Esophagus muscularis mucosa (tissue), 3 donors: Measurements from ENCODE around the gene STARD13.

ENCODE experiments used
- POLR2A ChIP-seq: fragments of 450-650 bp; IDR thresholded peaks from one replicate; pipeline ENCODE4 v1.6.1; 2017; ENCODE audit warnings: antibody characterized with exemption, moderate library complexity, mild to moderate bottlenecking, low read depth
- POLR2AphosphoS5 ChIP-seq, 2 donors: sonication (generic); formaldehyde crosslinking; IDR thresholded peaks; one replicate each; pipeline ENCODE4 v1.6.1; 2017; ENCODE audit warnings: antibody characterized with exemption in 2 of 2
- TF ChIP-seq, protein P1 (sequence below), 3 experiments: fragments of 200-600 bp in 2 of 3; fragments of 450-650 bp in 1 of 3; sonication (generic) in 2 of 3; IDR thresholded peaks; one replicate each; pipeline ENCODE4 v1.5.1; 2017 to 2019; ENCODE audit warnings: antibody characterized with exemption in 3 of 3, mild to moderate bottlenecking in 2 of 3, moderate library complexity in 1 of 3

DNA sequence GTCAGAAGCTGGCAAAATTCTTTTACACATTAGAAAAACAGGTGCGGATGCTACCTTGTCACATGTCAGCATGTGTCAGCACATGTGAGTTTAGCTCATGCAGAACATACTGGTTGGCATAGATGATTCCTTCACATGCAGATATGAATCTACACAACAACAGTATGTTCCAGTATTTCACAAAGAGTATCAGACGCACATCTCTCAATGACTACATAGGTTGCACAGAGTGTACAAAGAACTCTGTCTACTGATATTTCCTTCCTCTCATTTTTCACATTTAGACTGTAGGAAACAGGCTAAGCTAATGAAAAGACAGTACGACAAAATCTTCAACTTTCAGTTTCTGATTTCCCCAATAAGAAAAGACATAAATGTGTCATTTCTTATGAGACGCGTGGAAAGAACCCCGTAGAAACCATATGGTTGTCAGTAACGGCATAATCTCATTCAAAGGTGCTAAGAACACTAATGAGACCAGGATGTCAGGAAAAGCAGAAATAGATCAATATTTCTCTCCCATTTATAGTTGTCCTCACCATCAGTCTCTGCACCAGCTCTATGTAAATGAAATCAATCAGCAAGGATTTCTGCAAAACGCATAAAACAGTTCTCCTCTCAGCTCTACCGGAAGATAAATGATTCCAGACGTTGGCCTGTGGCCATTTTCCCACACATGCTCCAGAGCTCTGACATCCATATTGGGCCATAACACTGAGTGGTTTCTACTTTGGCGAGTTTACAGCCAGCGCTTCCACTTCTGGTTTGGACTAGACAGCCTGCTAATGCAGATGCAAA, 81.2 kb downstream of the STARD13 start:
- TF ChIP-seq, protein P1, sequence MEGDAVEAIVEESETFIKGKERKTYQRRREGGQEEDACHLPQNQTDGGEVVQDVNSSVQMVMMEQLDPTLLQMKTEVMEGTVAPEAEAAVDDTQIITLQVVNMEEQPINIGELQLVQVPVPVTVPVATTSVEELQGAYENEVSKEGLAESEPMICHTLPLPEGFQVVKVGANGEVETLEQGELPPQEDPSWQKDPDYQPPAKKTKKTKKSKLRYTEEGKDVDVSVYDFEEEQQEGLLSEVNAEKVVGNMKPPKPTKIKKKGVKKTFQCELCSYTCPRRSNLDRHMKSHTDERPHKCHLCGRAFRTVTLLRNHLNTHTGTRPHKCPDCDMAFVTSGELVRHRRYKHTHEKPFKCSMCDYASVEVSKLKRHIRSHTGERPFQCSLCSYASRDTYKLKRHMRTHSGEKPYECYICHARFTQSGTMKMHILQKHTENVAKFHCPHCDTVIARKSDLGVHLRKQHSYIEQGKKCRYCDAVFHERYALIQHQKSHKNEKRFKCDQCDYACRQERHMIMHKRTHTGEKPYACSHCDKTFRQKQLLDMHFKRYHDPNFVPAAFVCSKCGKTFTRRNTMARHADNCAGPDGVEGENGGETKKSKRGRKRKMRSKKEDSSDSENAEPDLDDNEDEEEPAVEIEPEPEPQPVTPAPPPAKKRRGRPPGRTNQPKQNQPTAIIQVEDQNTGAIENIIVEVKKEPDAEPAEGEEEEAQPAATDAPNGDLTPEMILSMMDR (IDR thresholded peaks at IDR 0.05) = no peak
- TF ChIP-seq POLR2A (no peak), POLR2AphosphoS5 (IDR thresholded peaks at IDR 0.05) (peak; percentile 77 to 84)
